Measurements from ENCODE around the gene EXOC2. TPM values are rescaled to one million over a fixed set of nuclear protein-coding genes. Genes with fewer than 3 reads are reported as not detected.

EXOC2 gene
- total RNA-seq (ENCODE audit: unreplicated experiment) = 31.3 TPM
- long read RNA-seq, full-length matches to known transcripts = 2 of 5 reads
- long read RNA-seq, partial matches to known transcripts = 1 of 5 reads
- long read RNA-seq, other reads (novel, unspliced or antisense) = 2 of 5 reads

GRCh38 chr6:692858-693722, at the start of gene EXOC2:
TSS of gene EXOC2 (minus strand) at chr6:693139. CDS start at chr6:637818, 55,321 bp downstream.
- Mint-ChIP-seq H3K4me3 (ENCODE audit: unreplicated experiment) (peak within 1 kb of the TSS; percentile 93), H3K27ac (ENCODE audit: unreplicated experiment) (peak within 1 kb of the TSS; percentile 80), H3K27me3 (ENCODE audit: unreplicated experiment) (peaks cover 2% of the 10 kb centered on the region), H3K9me3 (ENCODE audit: unreplicated experiment) (peaks cover 5% of the 10 kb centered on the region), H3K36me3 (ENCODE audit: unreplicated experiment) (no peaks in the 10 kb centered on the region), H3K4me1 (ENCODE audit: low read depth, unreplicated experiment) (peaks cover 6% of the 10 kb centered on the region)
- DNase-seq = peak; percentile 94
- TF ChIP-seq CTCF (IDR thresholded peaks at IDR 0.05; ENCODE audit: partially characterized antibody, unreplicated experiment) = no peak

GRCh38 chr6:741410-742339, 48.7 kb upstream of the EXOC2 start:
- Mint-ChIP-seq H3K27ac (ENCODE audit: unreplicated experiment) (no peak overlapping the region), H3K4me1 (ENCODE audit: low read depth, unreplicated experiment) (no peaks in the 10 kb centered on the region), H3K27me3 (ENCODE audit: unreplicated experiment) (no peaks in the 10 kb centered on the region), H3K4me3 (ENCODE audit: unreplicated experiment) (no peak overlapping the region), H3K36me3 (ENCODE audit: unreplicated experiment) (no peaks in the 10 kb centered on the region), H3K9me3 (ENCODE audit: unreplicated experiment) (no peaks in the 10 kb centered on the region)
- no peak for TF ChIP-seq CTCF (IDR thresholded peaks at IDR 0.05; ENCODE audit: partially characterized antibody, unreplicated experiment)
- DNase-seq = no peak

- H3K36me3 Mint-ChIP-seq (ENCODE audit: unreplicated experiment) = no peaks in the 10 kb centered on the region
- H3K27ac Mint-ChIP-seq (ENCODE audit: unreplicated experiment) = no peak overlapping the region
- no peaks in the 10 kb centered on the region for H3K4me1 Mint-ChIP-seq (ENCODE audit: low read depth, unreplicated experiment)
- no peaks in the 10 kb centered on the region for H3K9me3 Mint-ChIP-seq (ENCODE audit: unreplicated experiment)
- no peak overlapping the region for H3K4me3 Mint-ChIP-seq (ENCODE audit: unreplicated experiment)
- no peak for DNase-seq
- no peaks in the 10 kb centered on the region for H3K27me3 Mint-ChIP-seq (ENCODE audit: unreplicated experiment)
- no peak for TF ChIP-seq CTCF (IDR thresholded peaks at IDR 0.05; ENCODE audit: partially characterized antibody, unreplicated experiment)
Measured at GRCh38 chr6:736657-737446, 43.9 kb upstream of the EXOC2 start.

- Mint-ChIP-seq H3K4me1 (ENCODE audit: low read depth, unreplicated experiment) (peaks cover 8% of the 10 kb centered on the region), H3K9me3 (ENCODE audit: unreplicated experiment) (no peaks in the 10 kb centered on the region), H3K27me3 (ENCODE audit: unreplicated experiment) (no peaks in the 10 kb centered on the region), H3K36me3 (ENCODE audit: unreplicated experiment) (no peaks in the 10 kb centered on the region), H3K4me3 (ENCODE audit: unreplicated experiment) (no peak overlapping the region), H3K27ac (ENCODE audit: unreplicated experiment) (no peak overlapping the region)
- TF ChIP-seq CTCF (IDR thresholded peaks at IDR 0.05; ENCODE audit: partially characterized antibody, unreplicated experiment) = no peak
- no peak for DNase-seq
Measured at GRCh38 chr6:733431-734219, 40.7 kb upstream of the EXOC2 start.
